ENCODE measurements around the gene TCP11X2. TPM values are rescaled to one million over a fixed set of nuclear protein-coding genes. Genes with fewer than 3 reads are reported as not detected.
"Not testable (repeated sequence)": the region's sequence is repeated elsewhere in the genome, so short reads cannot be mapped to it uniquely, and the experiment has no call there.

Gene TCP11X2
- total RNA-seq, result not detected

DNA sequence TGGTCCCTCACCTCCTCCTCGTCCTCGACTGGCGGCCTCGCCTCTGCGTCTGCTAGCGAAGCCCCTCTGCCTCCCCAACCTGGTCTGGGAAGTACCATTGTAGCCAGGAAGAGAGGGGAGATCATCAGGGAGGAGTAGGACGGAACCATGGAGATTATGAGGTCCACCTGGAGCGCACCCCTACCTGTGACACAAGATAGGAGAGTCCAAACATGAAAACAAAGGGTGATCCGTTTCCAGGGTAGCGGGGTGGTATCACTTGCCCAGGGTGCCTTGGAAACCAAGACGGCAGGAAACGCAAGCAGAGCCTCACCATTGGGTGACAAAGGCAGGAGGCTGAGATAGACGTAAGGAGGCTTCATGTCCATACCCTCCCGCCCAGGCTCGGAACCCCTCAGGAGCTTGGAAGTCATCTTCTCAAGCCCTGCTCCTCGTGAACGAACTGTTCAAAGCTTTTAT is at the start of gene TCP11X2:
Gene TCP11X2 (minus strand): TSS at position 51 of the 459 bp plus-strand sequence.
- DNase-seq (ENCODE audit: low spot score); ATAC-seq (ENCODE audit: insufficient number of reproducible peaks, low FRiP score, low read depth); H3K4me1 ChIP-seq (ENCODE audit: control insufficient read depth in 1 of 2, low read depth in 2 of 2); H3K36me3 ChIP-seq; H3K9me3 ChIP-seq; H3K4me3 ChIP-seq; H3K27me3 ChIP-seq (replicated peaks; ENCODE audit: insufficient read depth); H3K27ac ChIP-seq: not testable (repeated sequence)

DNA sequence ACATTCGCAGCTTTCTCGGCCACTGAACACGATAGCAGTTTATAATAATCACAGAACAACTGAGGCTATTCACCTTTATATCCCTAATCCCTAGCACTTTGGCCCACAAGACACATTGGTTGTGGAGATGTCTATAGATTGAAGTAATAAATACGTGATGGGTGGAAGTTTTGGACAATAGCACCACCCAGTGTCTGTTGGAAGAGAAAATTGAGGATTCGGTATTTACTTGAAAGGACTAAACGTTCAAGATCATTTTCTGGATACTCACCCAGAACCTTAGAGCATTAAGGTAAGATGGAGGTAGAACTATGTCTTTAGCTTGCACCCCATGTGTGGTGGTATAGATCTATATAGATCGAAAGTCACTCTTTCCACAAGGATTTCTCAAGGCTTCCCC is 45.7 kb upstream of the TCP11X2 start:
- H3K4me3 ChIP-seq, result peak overlapping the region; percentile 73
- H3K27me3 ChIP-seq (replicated peaks; ENCODE audit: insufficient read depth), result no peaks in the 10 kb centered on the region
- H3K27ac ChIP-seq, result no peak overlapping the region
- no peak for DNase-seq (ENCODE audit: low spot score)
- no peak for ATAC-seq (ENCODE audit: insufficient number of reproducible peaks, low FRiP score, low read depth)
- H3K9me3 ChIP-seq, result no peaks in the 10 kb centered on the region
- H3K36me3 ChIP-seq, result no peaks in the 10 kb centered on the region
- TF ChIP-seq, protein P1, sequence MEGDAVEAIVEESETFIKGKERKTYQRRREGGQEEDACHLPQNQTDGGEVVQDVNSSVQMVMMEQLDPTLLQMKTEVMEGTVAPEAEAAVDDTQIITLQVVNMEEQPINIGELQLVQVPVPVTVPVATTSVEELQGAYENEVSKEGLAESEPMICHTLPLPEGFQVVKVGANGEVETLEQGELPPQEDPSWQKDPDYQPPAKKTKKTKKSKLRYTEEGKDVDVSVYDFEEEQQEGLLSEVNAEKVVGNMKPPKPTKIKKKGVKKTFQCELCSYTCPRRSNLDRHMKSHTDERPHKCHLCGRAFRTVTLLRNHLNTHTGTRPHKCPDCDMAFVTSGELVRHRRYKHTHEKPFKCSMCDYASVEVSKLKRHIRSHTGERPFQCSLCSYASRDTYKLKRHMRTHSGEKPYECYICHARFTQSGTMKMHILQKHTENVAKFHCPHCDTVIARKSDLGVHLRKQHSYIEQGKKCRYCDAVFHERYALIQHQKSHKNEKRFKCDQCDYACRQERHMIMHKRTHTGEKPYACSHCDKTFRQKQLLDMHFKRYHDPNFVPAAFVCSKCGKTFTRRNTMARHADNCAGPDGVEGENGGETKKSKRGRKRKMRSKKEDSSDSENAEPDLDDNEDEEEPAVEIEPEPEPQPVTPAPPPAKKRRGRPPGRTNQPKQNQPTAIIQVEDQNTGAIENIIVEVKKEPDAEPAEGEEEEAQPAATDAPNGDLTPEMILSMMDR (IDR thresholded peaks at IDR 0.05), result no peak
- peaks cover 0 to 7% of the 10 kb centered on the region in 2 donors for H3K4me1 ChIP-seq (ENCODE audit: control insufficient read depth in 1 of 2, low read depth in 2 of 2)

DNA sequence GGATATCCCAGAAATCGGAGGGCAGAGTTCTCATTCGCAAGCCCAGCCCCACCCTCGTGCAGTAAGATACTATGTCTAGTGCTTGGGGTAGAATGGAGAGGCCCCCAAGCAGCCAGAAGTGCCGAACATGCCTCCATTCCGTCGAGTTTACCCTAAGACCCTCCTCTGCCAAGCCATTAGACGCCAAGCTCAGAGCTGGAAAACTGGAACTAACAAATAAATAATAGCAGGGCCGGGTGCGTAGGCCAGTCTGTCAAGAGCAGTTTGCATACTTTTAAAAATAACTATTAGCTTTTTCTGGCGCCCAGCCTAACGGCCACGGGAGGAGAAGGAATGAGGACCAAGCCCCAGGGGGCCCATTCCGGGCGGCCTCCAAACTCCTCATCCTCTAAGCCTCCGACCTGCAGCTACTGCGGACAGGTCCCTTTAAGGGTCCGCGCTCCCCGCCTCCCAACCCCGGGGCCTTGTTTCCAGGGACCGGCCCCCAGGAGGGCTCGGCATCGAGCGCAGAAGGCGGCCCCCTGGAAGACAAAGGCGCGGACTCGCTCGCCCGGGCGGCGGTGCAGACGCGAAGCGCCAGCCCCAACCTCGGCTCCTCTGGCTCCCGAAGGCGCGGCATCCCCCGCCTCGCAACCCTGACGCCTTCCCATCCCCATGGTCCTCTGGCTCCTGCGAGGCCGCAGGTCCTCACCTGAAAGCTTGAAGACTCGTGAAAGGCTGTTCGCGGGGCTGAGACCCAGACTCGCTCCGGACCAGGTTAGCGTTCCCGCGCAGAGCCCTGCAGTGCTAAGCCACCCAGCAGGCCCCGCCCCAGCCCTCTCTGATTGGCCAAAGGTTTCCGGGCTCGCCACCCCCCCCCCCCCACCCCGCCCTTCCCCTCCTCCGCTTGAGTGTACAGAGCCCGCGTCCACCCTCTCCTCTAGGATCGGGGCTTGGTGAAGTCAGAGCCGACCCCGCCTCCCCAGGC is 44.6 kb upstream of the TCP11X2 start, which contains the start of gene TMSB15A:
Gene TMSB15A (minus strand): TSS at position 765 of the 967 bp plus-strand sequence.
- DNase-seq (ENCODE audit: low spot score) (peak; percentile 17), ATAC-seq (ENCODE audit: insufficient number of reproducible peaks, low FRiP score, low read depth) (peak; percentile 65)
- peak within 1 kb of the TSS; percentile 73 for H3K4me3 ChIP-seq
- H3K4me1 ChIP-seq (ENCODE audit: control insufficient read depth in 1 of 2, low read depth in 2 of 2), result peaks cover 0 to 7% of the 10 kb centered on the region in 2 donors
- no peaks in the 10 kb centered on the region for H3K9me3 ChIP-seq
- TF ChIP-seq, protein P1 (IDR thresholded peaks at IDR 0.05), result no peak
- no peaks in the 10 kb centered on the region for H3K27me3 ChIP-seq (replicated peaks; ENCODE audit: insufficient read depth)
- H3K27ac ChIP-seq, result no peak within 1 kb of the TSS
- no peaks in the 10 kb centered on the region for H3K36me3 ChIP-seq

DNA sequence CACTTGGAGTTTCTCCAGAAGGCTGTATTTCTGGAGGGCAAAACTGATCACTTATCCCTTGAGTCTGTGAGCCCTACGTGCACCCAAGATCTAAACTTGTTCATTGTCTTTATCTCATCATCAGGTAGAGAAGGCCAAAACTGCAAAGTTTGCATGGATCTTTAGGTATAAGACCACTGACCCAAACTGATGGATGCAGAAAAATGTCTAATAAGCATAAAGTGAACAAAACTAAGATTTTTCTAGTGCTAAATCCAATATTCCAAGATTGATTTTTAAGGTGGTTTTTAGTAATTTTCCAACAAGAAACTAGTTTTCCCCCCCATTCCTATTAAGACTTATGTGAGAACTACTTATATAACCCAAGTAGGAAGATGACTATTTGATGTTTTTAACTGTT is 42.9 kb upstream of the TCP11X2 start:
- H3K27me3 ChIP-seq (replicated peaks; ENCODE audit: insufficient read depth), result no peaks in the 10 kb centered on the region
- TF ChIP-seq, protein P1 (IDR thresholded peaks at IDR 0.05), result no peak
- H3K9me3 ChIP-seq, result no peaks in the 10 kb centered on the region
- H3K27ac ChIP-seq, result no peak overlapping the region
- ATAC-seq (ENCODE audit: insufficient number of reproducible peaks, low FRiP score, low read depth) (no peak), DNase-seq (ENCODE audit: low spot score) (no peak)
- H3K4me3 ChIP-seq, result no peak overlapping the region
- H3K4me1 ChIP-seq (ENCODE audit: control insufficient read depth in 1 of 2, low read depth in 2 of 2), result peaks cover 0 to 7% of the 10 kb centered on the region in 2 donors
- no peaks in the 10 kb centered on the region for H3K36me3 ChIP-seq

DNA sequence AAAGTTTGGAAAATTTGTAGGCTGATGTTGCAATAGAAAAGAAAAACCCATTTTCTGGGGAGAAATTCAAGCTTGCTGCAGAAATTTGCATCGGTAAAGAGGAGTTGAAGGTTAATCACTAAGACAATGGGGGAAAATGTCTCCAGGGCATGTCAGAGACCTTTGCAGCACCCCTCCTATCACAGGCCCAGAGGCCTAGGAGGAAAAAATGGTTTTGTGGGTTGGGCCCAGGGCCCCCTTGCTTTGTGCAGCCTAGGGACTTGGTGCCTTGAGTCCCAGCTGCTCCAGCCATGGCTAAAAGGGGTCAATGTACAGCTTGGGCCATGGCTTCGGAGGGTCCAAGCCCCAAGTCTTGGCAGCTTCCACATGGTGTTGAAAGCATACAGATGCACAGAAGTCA is 27.1 kb upstream of the TCP11X2 start:
- no peak overlapping the region for H3K27ac ChIP-seq
- H3K9me3 ChIP-seq, result no peaks in the 10 kb centered on the region
- H3K36me3 ChIP-seq, result no peaks in the 10 kb centered on the region
- H3K4me3 ChIP-seq, result no peak overlapping the region
- no peaks in the 10 kb centered on the region for H3K4me1 ChIP-seq (ENCODE audit: control insufficient read depth in 1 of 2, low read depth in 2 of 2)
- TF ChIP-seq, protein P1 (IDR thresholded peaks at IDR 0.05), result no peak
- no peaks in the 10 kb centered on the region for H3K27me3 ChIP-seq (replicated peaks; ENCODE audit: insufficient read depth)
- ATAC-seq (ENCODE audit: insufficient number of reproducible peaks, low FRiP score, low read depth) (no peak), DNase-seq (ENCODE audit: low spot score) (no peak)
